GM19193 (cell line): ENCODE data around the gene RPS2.

Experiments
- POLR2A ChIP-seq: IDR thresholded peaks from 4 replicates; pipeline ENCODE4 v1.6.1; 2011; ENCODE audit not compliant: insufficient read depth, insufficient read length; ENCODE audit errors: extremely low read depth

RPS2 gene

DNA sequence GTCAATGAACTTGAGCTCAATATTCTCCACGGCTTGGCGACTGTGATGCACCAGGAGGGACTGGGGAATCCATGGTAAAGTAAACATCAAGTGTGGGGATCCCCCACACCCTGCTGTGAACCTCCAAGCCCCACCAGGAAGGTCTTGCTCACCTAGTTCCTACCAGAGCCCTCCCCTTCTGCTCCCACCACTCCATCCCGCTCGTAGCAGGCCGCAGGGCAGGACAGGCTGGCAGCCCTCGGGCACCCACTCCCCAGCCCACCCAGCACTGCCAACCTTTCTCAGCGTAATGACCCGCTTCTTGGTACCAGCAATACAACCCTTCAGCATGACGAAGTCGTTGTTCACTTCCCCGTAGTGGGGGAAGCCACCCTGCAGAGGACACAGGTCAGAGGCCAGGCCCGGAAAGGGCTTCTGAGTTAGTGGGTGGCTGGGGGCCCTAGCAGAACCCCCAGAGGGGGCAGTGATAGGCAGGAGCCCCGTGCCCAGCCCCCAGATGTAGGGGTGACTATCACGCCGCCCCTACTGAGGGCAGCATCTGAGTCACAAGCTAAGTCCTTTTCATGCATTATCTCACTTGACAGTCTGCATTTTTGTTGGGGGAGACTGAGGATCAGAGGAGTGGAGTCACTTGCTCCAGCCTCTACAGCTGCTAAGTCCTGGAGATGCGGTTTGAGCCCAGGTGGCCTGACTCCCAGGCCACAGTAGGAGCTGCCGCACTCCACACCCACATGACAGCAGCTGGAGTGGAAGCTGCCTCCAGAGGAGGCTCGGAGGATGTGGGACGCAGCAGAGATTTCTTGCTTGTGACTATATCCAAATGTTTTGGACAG is 18.9 kb downstream of the RPS2 start:
- TF ChIP-seq POLR2A, result no peak

DNA sequence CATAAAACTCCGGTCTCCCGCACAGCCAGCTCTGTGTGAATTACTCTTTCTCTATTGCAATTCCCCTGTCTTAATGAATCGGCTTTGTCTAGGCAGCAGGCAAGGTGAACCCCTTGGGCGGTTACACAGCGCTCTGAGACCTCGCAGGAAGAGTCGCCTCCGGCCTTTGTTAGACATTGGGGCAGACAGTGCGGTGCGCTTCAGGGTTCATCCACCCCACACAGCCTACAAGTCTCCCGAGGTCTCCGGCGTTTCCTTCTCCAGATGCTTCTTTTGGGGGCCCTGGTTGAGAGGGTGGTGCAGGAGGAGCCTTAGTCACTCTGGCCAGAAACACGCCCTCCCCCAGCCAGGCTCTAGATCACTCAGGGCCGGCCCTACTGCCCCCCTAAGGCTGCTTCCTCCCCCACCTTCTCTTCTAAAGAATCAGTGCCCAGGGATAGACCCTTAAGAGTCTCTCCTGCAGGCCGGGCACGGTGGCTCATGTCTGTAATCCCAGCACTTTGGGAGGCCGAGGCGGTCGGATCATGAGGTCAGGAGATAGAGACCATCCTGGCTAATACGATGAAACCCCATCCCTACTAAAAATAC is 19.9 kb downstream of the RPS2 start:
- no peak for TF ChIP-seq POLR2A

GRCh38 chr16:1942810-1943726 is 21.6 kb downstream of the RPS2 start, which contains the start of gene MSRB1:
TSS of gene MSRB1 (minus strand) at chr16:1943199. CDS start at chr16:1943156, 43 bp downstream.
- TF ChIP-seq POLR2A, result peak; percentile 85

- TF ChIP-seq POLR2A, result no peak
These were observed 22.4 kb downstream of the RPS2 start for GRCh38 chr16:1942047-1942809.

DNA sequence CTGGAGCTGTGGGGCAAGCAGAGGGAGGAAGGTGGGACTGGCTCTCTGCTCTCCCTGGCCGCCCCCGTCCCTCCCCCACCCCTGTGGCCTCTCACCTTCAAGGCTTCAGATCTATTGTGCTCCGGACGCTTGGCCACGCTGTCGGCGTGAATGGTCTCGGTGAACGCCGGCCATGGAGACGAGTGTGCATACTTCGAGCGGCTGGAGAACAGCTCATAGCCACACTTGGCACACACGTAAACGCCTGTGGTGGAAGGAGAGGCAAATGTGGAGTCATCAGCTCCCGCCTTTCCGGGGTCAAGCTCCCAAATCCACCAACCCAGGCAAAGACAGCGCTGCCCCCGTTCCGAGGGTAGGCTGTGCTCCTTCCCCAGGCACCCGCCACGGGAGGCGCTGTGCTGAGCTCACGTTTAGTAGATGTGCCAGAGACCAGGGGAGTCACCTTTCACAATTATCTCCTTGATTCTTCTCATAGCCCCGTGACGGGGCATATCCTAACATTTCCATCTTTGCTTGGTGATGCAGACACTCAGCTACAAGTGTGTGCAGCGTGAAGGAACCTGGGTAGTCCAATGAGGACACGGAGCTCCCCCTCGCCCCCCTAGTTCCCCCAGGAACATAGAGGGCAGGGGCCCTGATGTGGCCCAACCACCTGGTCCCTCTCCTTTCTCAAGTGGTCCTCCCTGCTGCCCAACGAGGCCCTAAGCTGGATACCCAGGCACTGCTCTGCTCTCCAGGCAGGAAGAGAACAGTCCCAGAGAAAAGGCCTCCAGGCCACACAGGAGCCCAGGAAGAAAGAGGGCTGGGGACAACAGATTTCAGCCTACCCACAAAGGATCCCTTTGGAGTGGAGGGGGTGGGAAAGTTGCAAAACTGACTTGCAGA is 23.2 kb downstream of the RPS2 start:
- TF ChIP-seq POLR2A, result no peak

DNA sequence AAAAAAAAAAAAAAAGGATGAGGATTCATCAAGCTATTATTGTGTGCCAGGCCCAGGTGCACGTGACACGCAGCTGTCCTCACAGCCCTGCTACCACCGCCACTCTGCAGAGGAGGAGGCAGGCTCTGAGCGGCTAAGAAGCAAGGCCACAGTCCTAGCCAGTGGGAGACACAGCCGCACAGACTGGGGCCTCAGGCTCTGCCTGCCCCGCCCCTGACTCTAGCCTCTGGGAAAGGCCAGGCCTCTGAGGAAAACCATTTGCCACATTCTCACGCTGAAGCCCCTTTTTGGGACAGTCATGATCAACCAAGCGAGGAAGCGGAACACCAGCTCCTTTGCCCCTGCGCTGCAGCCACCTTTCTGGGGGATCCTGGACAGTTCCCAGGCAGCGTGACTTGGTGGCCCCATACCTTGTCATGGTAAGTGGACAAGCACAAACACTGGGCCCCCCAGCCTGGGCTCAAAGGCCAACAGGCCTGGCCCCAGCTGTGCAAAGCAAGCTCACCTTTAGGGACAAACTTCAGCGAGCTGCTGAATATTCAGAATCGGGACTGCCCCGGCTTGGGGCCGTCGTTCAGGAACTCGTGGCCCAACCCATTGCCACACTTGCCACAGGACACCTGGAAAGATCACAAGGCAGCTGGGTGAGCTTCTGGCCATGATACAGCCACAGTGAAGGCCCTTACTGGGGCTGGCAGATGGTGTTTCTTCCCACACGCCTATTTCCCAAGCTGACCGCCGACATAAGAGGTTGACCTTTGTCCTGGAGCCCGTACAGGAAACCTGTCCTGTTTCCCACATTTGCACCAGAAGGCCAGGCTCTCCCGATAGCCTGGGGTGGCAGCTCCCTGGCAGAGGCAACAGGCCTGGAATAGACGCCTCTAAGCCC is 24.1 kb downstream of the RPS2 start:
- no peak for TF ChIP-seq POLR2A

DNA sequence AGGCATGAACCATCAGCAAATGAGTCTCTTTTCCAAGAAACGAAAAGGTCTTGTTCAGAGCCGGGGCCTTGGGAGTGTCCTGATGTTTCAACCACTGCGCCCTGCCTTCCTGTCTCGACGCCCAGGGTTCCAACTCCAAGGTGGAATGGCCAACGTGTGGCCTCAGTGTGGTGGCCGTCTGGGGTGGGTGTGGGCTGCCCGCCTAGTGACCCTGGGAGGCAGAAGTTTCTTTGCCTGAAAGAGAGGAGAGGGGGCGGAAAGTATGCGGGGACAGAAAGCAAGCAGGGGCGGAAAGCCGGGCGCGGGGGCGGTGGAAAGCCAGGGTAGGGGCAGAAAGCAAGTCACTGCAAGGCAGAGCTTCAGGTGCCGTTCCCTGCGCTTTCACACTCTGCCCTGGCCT is 25.7 kb downstream of the RPS2 start:
- no peak for TF ChIP-seq POLR2A

DNA sequence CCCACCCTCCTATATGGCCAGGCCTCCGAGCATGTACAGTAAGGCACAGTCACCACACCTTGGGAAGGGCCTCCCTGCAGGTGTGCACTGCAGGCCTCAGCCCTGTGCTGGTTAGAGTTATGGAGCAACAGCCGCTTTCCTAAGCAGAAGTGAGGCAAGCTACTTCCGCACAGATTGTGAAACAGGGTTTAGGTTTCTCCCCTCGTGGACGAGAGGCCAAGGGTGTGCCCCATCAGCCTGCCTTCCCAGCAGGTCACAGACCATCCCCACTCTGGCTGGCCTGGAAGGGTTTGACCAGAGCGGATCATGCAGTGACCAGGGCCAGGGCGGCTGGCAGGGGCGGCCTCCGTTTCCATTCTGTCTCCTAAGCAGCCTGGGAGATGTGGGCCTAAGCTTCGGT is 26.3 kb downstream of the RPS2 start:
- TF ChIP-seq POLR2A, result no peak

DNA sequence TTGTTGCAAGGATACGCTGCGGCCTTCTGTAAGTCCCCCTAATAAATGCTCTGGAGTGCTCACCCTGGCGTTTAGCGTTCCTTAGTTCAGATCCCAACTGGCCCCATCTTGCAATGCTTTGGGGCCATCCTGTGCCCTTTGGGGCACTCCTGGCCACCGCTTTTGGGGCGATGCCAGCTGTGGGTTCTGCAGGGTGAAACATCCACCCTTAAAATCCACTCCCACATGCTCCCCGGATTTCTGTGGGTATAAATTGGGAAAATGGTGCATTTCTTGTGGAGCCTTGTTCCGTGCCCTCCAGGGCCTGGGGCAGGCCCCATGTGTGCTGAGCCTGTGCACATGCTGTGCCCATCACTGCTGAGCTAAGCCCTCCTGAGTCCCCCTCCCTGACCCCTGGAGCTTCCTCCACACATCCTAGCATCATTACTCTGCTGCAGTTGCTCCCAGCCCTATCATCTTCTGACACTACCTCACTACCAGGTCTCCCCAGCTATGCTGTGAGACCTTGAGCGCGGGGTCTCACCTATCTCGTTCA is 27.6 kb downstream of the RPS2 start:
- TF ChIP-seq POLR2A, result no peak

GRCh38 chr16:1933097-1933661 is 31.4 kb downstream of the RPS2 start:
- TF ChIP-seq POLR2A, result no peak

DNA sequence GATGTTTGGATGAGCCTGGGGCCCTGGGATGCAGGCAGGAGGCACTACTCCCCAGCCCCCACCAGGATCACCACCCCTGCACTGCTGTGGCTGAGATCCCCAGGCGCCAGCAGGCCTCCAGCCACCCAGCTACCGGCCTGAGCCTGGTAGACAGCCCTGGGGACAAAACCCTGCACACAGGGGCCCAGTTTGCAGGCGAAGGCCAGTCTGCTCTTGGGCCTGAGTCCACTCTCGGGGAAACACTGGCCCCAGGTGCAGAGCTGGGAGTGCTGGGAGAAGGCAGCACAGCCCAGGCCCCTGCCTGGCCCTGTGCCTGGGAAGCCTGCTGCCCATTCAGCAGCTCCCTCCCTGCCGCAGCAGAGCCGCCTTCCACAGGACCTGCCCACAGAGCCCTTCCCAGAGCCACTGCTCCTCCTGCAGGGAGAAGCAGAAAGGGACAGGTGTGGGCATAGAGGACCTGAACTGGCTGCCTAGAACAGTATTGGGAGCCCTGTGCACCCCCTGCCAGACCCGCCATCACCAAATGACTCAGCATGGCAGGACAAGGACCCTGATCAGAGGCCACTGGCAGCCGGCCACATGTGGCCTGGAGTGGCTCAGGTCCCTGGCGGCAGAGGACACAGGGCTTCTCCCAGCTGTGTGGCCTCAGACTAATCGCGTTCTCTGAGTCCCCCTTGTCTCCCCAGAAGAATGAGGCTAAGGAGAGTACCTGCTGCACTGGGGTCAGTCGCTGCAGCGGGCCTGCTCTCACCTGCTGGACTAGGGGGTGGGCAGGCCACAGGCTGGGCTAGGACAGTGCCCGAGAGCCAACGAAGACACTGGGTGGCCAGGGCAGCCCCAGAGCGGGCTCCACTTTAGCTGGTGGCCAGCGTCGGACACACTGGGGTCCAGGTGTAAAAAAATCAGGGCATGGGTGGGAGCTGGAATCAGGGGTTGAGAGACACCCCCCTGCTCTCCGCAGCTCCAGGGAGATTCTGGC is 32.3 kb downstream of the RPS2 start:
- TF ChIP-seq POLR2A, result no peak
